OCI-LY7 (cell line): Measurements from ENCODE around the gene OTOP3. TPM values are rescaled to one million over a fixed set of nuclear protein-coding genes. Genes with fewer than 3 reads are reported as not detected.

Experiments used
- BruUV-seq: library from RNA; stranded (reverse); fragments of 400-500 nt; replicated peaks from 2 replicates; lab custom pipeline; 2021; lab: Mats Ljungman, UMichigan
- CTCF ChIA-PET: fragments of 300-600 bp; sonication (Branson Sonifier 250); formaldehyde crosslinking; loops from one replicate; lab custom pipeline; 2022; ENCODE audit warnings: antibody characterized with exemption; ENCODE audit not compliant: unreplicated experiment; lab: Charles Lee
- POLR2A ChIA-PET: fragments of 300-600 bp; sonication (Branson Sonifier 250); formaldehyde crosslinking; loops from one replicate; lab custom pipeline; 2022; ENCODE audit warnings: antibody characterized with exemption; lab: Charles Lee
- DNase-seq: peaks from one replicate; pipeline ENCODE4 v3.0.0-alpha.2; 2015; ENCODE audit warnings: low spot score
- H2AFZ ChIP-seq: fragments of 200-600 bp; sonication (generic), shearing (Covaris generic); 2 replicates; pipeline ENCODE4 v1.6.1; 2014; ENCODE audit warnings: mild to moderate bottlenecking, antibody characterized with exemption, low read length, moderate library complexity
- H3K27ac ChIP-seq: fragments of 200-600 bp; sonication (generic); 2 replicates; pipeline ENCODE4 v1.5.1; 2014; ENCODE audit warnings: mixed run types, low read depth, mild to moderate bottlenecking, moderate library complexity, low read length, inconsistent platforms; ENCODE audit not compliant: poor library complexity, severe bottlenecking
- H3K36me3 ChIP-seq: fragments of 200-600 bp; sonication (generic); 2 replicates; pipeline ENCODE4 v1.6.1; 2014; ENCODE audit warnings: mild to moderate bottlenecking, antibody characterized with exemption, low read length, moderate library complexity, mixed read lengths; ENCODE audit not compliant: insufficient read depth
- H3K4me1 ChIP-seq: fragments of 200-600 bp; sonication (generic); 2 replicates; pipeline ENCODE4 v1.5.1; 2014; ENCODE audit warnings: mild to moderate bottlenecking, low read length; ENCODE audit not compliant: insufficient read depth, poor library complexity, severe bottlenecking
- H3K4me2 ChIP-seq: fragments of 200-600 bp; sonication (generic); 2 replicates; pipeline ENCODE4 v1.6.1; 2014; ENCODE audit warnings: mild to moderate bottlenecking, low read length
- H3K4me3 ChIP-seq: fragments of 200-600 bp; sonication (generic); 2 replicates; pipeline ENCODE4 v1.5.1; 2014; ENCODE audit warnings: mild to moderate bottlenecking, low read depth, low read length; ENCODE audit not compliant: poor library complexity, severe bottlenecking
- H3K79me2 ChIP-seq: fragments of 200-600 bp; sonication (generic); 2 replicates; pipeline ENCODE4 v1.6.1; 2016; ENCODE audit warnings: low read depth, mild to moderate bottlenecking, low read length, moderate library complexity, mixed read lengths; ENCODE audit not compliant: insufficient read depth
- H3K9me2 ChIP-seq: fragments of 200-600 bp; sonication (generic); 2 replicates; pipeline ENCODE4 v1.6.1; 2016; ENCODE audit warnings: mild to moderate bottlenecking, low read length, mixed read lengths; ENCODE audit not compliant: insufficient read depth
- H3K9me3 ChIP-seq: fragments of 200-600 bp; sonication (generic); 2 replicates; pipeline ENCODE4 v1.6.1; 2014; ENCODE audit warnings: mild to moderate bottlenecking, mixed run types, low read length, mixed read lengths
- H4K20me1 ChIP-seq: fragments of 200-600 bp; sonication (generic); 2 replicates; pipeline ENCODE4 v1.6.1; 2014; ENCODE audit warnings: mild to moderate bottlenecking, antibody characterized with exemption, low read length, moderate library complexity, mixed read lengths; ENCODE audit not compliant: insufficient read depth
- EZH2phosphoT487 ChIP-seq: fragments of 200-600 bp; sonication (generic); IDR thresholded peaks from 2 replicates; pipeline ENCODE4 v1.6.1; 2018; ENCODE audit warnings: low read depth, borderline replicate concordance, mild to moderate bottlenecking, mixed run types, antibody characterized with exemption, low read length, moderate library complexity, mixed read lengths
- intact Hi-C: fragments of 100-400 bp; cut with micrococcal nuclease; formaldehyde crosslinking; loops from one replicate; pipeline ENCODE4 v1.10.0; 2022; ENCODE audit not compliant: unreplicated experiment
- total RNA-seq, 2 experiments: library from RNA; depleted of rRNA in 1 of 2; stranded (reverse); fragments of >200 nt in 1 of 2; shearing (Covaris generic) in 1 of 2; gene quantifications; 2 replicates each; pipeline ENCODE4 v1.2.3, GENCODE V29; 2014 to 2022
- TF ChIP-seq, protein P1 (sequence below): fragments of 200-600 bp; sonication (generic); conservative IDR thresholded peaks from 2 replicates; pipeline ENCODE4 v1.5.1; 2014; ENCODE audit warnings: mild to moderate bottlenecking, antibody characterized with exemption, low read length, moderate library complexity, mixed read lengths

Gene OTOP3
- total RNA-seq, 2 experiments from 2014 or later, result not detected

GRCh38 chr17:74970395-74970794 lies 34.7 kb downstream of the OTOP3 start:
- Histone ChIP-seq H3K36me3 (no peaks in the 10 kb centered on the region), H2AFZ (no peak overlapping the region), H3K4me3 (no peak overlapping the region), H3K79me2 (no peaks in the 10 kb centered on the region), H3K4me2 (no peak overlapping the region), H4K20me1 (no peaks in the 10 kb centered on the region), H3K27ac (no peak overlapping the region), H3K9me3 (no peaks in the 10 kb centered on the region), H3K9me2 (no peaks in the 10 kb centered on the region), H3K4me1 (peaks cover 10% of the 10 kb centered on the region)
- ChIA-PET POLR2A (interaction anchor here (0.6 kb wide), 1 partner anchor 718 kb away, joined by 3 read pairs; no protein-coding TSS in a partner anchor), CTCF (no interaction called here)
- no peak for DNase-seq
- intact Hi-C loops, result no loop called here
- TF ChIP-seq, protein P1, sequence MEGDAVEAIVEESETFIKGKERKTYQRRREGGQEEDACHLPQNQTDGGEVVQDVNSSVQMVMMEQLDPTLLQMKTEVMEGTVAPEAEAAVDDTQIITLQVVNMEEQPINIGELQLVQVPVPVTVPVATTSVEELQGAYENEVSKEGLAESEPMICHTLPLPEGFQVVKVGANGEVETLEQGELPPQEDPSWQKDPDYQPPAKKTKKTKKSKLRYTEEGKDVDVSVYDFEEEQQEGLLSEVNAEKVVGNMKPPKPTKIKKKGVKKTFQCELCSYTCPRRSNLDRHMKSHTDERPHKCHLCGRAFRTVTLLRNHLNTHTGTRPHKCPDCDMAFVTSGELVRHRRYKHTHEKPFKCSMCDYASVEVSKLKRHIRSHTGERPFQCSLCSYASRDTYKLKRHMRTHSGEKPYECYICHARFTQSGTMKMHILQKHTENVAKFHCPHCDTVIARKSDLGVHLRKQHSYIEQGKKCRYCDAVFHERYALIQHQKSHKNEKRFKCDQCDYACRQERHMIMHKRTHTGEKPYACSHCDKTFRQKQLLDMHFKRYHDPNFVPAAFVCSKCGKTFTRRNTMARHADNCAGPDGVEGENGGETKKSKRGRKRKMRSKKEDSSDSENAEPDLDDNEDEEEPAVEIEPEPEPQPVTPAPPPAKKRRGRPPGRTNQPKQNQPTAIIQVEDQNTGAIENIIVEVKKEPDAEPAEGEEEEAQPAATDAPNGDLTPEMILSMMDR, result no peak
- TF ChIP-seq EZH2phosphoT487, result no peak
- no TSS peak for BruUV-seq

- no peak overlapping the region for H2AFZ ChIP-seq
- intact Hi-C loops, result no loop called here
- no peaks in the 10 kb centered on the region for H4K20me1 ChIP-seq
- no TSS peak for BruUV-seq
- peaks cover 10% of the 10 kb centered on the region for H3K4me1 ChIP-seq
- H3K79me2 ChIP-seq, result no peaks in the 10 kb centered on the region
- no peak overlapping the region for H3K27ac ChIP-seq
- CTCF ChIA-PET, result interaction anchor here (0.5 to 1.8 kb wide), 2 partner anchors 10 to 12 kb away, joined by 4 to 9 read pairs; no protein-coding TSS in a partner anchor
- H3K9me2 ChIP-seq, result no peaks in the 10 kb centered on the region
- TF ChIP-seq, protein P1, result no peak
- no peak for TF ChIP-seq EZH2phosphoT487
- H3K4me3 ChIP-seq, result no peak overlapping the region
- no peaks in the 10 kb centered on the region for H3K36me3 ChIP-seq
- DNase-seq, result no peak
- H3K9me3 ChIP-seq, result no peaks in the 10 kb centered on the region
- POLR2A ChIA-PET, result interaction anchor here (1.0 to 2.2 kb wide), 3 partner anchors 10 to 41 kb away, joined by 3 to 9 read pairs (median 4); partner anchors contain the start of gene MRPL58
- H3K4me2 ChIP-seq, result no peak overlapping the region
Observed at GRCh38 chr17:74971069-74971841, 35.6 kb downstream of the OTOP3 start.

DNA sequence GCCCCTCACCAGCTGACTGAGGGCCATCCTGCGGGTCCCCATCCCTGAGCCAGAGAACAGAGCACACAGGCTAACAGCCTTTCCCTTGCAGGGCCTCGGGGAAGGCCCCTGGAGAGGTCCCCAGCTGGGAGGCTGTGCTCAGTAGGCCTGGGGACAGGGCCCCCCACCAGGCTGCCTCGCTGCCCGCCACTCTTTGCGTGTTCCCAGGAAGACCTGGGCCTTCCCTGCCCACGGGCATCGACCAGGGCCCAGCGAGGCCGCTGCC lies 36.1 kb downstream of the OTOP3 start:
- Histone ChIP-seq H4K20me1 (no peaks in the 10 kb centered on the region), H3K36me3 (no peaks in the 10 kb centered on the region), H3K9me3 (no peaks in the 10 kb centered on the region), H3K9me2 (no peaks in the 10 kb centered on the region), H3K4me1 (peaks cover 10% of the 10 kb centered on the region), H3K4me3 (no peak overlapping the region), H3K79me2 (no peaks in the 10 kb centered on the region), H3K4me2 (peak overlapping the region; percentile 71; the same call in 1 of the 2 replicates), H2AFZ (no peak overlapping the region), H3K27ac (no peak overlapping the region)
- ChIA-PET CTCF (interaction anchor here (1.8 kb wide), 1 partner anchor 11 kb away, joined by 9 read pairs; no protein-coding TSS in a partner anchor), POLR2A (interaction anchor here (1.0 to 2.2 kb wide), 3 partner anchors 11 to 41 kb away, joined by 3 to 9 read pairs (median 4); partner anchors contain the start of gene MRPL58)
- intact Hi-C loops, result no loop called here
- DNase-seq, result no peak
- no peak for TF ChIP-seq EZH2phosphoT487
- TF ChIP-seq, protein P1, result no peak
- no TSS peak for BruUV-seq
